T-helper 17 cell (primary cell): ENCODE measurements around the gene RASL12. TPM values are rescaled to one million over a fixed set of nuclear protein-coding genes. Genes with fewer than 3 reads are reported as not detected.

Experiments
- ATAC-seq: fragments of 150-1000 bp; cut with Tn5 transposase; 2 replicates; pipeline ENCODE4 v1.10.0; 2021; ENCODE audit warnings: mild to moderate bottlenecking, moderate library complexity
- DNase-seq, 3 donors: peaks; one replicate each; pipeline versions ENCODE4 v3.0.0 to v3.0.0-alpha.2; 2020 to 2021
- H3K9me3 ChIP-seq: one replicate; pipeline ENCODE4 v1.7.0; 2013; ENCODE audit warnings: low read length, mild to moderate bottlenecking; ENCODE audit not compliant: control insufficient read depth, poor library complexity, severe bottlenecking
- H3K27ac Mint-ChIP-seq: one replicate; pipeline ENCODE4 v1.8.0; 2022; ENCODE audit warnings: mild to moderate bottlenecking, moderate library complexity, mixed read lengths
- H3K27me3 Mint-ChIP-seq: one replicate; pipeline ENCODE4 v1.8.0; 2022; ENCODE audit warnings: mixed read lengths
- H3K36me3 Mint-ChIP-seq: one replicate; pipeline ENCODE4 v1.8.0; 2022; ENCODE audit warnings: low read depth, mixed read lengths
- H3K4me1 Mint-ChIP-seq: one replicate; pipeline ENCODE4 v1.8.0; 2022; ENCODE audit warnings: mild to moderate bottlenecking, mixed read lengths
- H3K4me3 Mint-ChIP-seq: one replicate; pipeline ENCODE4 v1.8.0; 2022; ENCODE audit warnings: mild to moderate bottlenecking, moderate library complexity, mixed read lengths
- total RNA-seq, 4 donors: library from RNA in 2 of 4; stranded (reverse) in 2 of 4; gene quantifications; one replicate each; pipeline ENCODE4 v1.2.3 and lab custom pipeline; 2022 to 2026

Gene RASL12
- total RNA-seq, 2 donors from 2014 or later: not detected

DNA sequence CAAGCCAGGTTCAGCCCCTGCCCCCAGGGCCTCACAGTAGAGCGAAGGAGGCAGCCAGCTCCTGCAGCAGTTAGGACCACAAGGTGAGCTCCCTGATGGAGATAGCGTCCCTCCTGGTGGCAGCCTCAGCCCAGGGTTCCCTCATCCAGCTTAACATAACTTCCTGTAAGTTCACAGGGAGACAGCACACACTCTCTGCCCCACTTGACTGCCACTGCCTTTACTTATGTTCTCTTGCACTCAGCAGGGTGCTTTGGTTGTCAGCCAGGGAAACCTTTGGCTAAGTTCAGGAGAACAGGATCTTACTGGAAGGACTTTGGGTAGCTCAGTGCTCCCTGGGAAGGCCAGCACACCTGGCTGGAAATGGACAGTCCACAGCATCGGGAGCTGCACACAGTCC is 19.6 kb upstream of the RASL12 start:
- ATAC-seq: no peak
- H3K27me3 Mint-ChIP-seq: peaks cover 25% of the 10 kb centered on the region
- peaks cover 4% of the 10 kb centered on the region for H3K36me3 Mint-ChIP-seq
- H3K9me3 ChIP-seq: no peaks in the 10 kb centered on the region
- peaks cover 11% of the 10 kb centered on the region for H3K4me1 Mint-ChIP-seq
- no peak for DNase-seq
- H3K27ac Mint-ChIP-seq: no peak overlapping the region
- no peak overlapping the region for H3K4me3 Mint-ChIP-seq

DNA sequence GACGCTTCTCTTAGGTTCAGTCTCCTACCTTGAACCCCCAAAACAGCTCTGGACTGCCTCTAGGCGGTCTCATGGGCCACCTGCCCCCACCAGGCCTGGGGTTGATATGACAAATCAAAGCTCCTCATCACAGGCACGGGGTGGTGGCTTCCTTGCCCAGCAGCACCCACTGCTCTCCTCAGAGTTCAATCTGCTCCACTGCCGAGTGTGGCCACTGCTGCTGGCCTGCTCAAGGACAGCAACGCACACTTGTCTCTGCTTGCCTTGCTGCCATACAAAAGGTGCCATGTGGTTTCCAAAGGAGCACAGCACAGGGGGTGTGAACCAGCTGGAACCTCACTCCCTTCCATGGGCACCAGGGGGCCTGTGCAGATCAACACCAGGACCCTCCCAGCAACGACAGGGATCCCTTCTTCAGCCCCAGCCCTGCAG is 18.9 kb upstream of the RASL12 start:
- H3K27ac Mint-ChIP-seq: no peak overlapping the region
- H3K4me3 Mint-ChIP-seq: no peak overlapping the region
- H3K4me1 Mint-ChIP-seq: peaks cover 14% of the 10 kb centered on the region
- H3K27me3 Mint-ChIP-seq: peaks cover 30% of the 10 kb centered on the region
- peaks cover 4% of the 10 kb centered on the region for H3K36me3 Mint-ChIP-seq
- ATAC-seq (no peak), DNase-seq (no peak)
- no peaks in the 10 kb centered on the region for H3K9me3 ChIP-seq

DNA sequence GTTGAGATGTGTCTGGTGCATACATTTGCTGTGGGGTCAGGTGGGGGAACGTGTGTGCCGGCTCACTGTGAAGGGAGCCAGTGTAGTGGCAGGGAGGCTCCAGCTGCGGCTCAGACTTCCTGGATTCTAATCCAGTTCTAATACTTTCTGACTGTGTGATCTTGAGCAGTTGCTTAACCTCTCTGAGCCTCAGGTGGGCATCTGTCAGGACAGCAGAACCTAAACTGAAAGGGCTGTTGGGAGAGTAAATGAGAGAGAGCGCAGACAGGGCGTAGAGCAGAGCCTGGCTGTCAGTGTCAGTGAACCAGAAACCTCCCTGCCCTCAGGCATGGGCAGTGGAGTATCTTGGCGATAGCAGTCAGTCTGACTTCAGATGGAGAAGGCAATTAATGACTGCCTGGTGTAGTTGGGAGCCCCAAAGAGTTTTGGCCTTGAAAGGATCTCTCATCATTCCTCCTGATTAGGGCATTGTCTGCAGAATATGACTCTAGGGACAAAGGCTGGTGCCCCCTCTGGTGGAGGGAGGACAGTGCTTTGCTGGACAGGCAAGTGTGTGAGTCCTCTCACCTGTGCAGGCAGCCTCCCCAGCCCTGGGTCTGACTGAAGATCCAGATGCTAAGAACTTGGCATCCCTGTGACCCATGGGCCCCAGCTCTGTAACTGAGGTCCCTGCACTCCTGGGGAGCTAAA is 18.3 kb upstream of the RASL12 start:
- Mint-ChIP-seq H3K27me3 (peaks cover 33% of the 10 kb centered on the region), H3K4me1 (peaks cover 14% of the 10 kb centered on the region), H3K27ac (no peak overlapping the region), H3K4me3 (no peak overlapping the region), H3K36me3 (peaks cover 4% of the 10 kb centered on the region)
- DNase-seq (no peak), ATAC-seq (no peak)
- H3K9me3 ChIP-seq: no peaks in the 10 kb centered on the region

DNA sequence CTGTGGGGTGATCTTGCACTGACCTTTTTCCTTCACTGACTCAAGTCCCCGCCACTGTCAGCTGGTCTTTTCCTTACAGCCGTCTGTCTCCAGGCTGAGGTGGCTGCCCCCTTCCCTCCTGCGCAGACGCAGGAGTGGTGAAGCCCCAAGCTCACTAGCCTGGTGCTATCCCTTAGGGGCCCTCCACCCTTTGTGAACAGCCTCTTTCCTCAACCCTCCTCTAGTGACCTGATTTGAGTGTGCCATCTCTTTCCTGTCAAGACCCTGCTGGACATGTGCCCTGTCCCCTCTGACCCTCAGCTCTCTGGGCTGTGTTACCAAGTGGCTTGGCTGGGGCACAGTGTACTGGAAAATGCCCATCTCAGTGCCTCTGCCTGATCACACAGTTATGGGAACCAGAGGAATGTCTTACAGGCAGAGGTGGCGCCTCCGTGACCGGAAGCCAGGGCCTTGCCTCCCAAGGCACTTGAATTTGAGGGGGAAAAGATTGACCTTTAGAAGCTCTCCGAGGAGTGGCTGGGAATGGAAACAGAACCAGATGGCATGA is 17.5 kb upstream of the RASL12 start:
- H3K27me3 Mint-ChIP-seq: peaks cover 33% of the 10 kb centered on the region
- no peak for DNase-seq
- no peaks in the 10 kb centered on the region for H3K9me3 ChIP-seq
- H3K36me3 Mint-ChIP-seq: peaks cover 4% of the 10 kb centered on the region
- H3K4me3 Mint-ChIP-seq: no peak overlapping the region
- H3K4me1 Mint-ChIP-seq: peaks cover 14% of the 10 kb centered on the region
- no peak for ATAC-seq
- H3K27ac Mint-ChIP-seq: no peak overlapping the region

DNA sequence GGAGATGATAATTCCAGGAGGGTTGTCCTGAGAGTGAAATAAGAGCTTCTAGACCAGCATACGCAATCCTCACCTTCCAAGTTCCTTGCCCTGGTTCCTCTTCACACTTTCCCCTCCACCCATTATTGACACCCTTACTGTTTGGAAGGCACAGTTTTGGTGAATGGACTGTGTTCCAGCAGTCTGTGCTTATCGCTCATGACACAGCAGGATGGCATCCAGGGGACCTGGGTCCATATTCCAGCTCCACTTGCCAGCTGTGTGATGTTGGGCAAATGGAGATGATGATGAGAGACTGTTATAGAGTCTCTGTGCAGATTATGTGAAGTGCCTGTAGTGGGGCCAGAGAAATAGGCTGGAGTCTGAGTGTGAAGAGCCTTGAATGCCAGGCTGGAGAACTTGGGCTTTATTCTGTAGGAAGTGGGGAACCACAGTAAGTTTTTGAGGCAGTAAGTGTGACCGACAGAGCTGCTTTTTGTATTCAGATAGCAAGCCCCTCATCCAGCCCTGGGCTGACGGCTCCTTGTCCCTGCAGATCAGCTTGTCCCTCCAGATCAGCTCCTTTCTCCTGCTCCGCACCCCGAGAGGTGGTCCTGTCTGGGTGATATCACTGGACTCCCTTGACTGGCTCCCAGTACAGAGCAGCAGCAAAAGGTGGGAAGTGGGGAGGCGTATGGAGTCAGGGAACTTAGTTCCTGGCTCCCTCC is 16.9 kb upstream of the RASL12 start:
- ATAC-seq (no peak), DNase-seq (no peak)
- peaks cover 14% of the 10 kb centered on the region for H3K4me1 Mint-ChIP-seq
- H3K27me3 Mint-ChIP-seq: peaks cover 33% of the 10 kb centered on the region
- H3K9me3 ChIP-seq: no peaks in the 10 kb centered on the region
- no peak overlapping the region for H3K4me3 Mint-ChIP-seq
- H3K36me3 Mint-ChIP-seq: peaks cover 4% of the 10 kb centered on the region
- H3K27ac Mint-ChIP-seq: no peak overlapping the region

DNA sequence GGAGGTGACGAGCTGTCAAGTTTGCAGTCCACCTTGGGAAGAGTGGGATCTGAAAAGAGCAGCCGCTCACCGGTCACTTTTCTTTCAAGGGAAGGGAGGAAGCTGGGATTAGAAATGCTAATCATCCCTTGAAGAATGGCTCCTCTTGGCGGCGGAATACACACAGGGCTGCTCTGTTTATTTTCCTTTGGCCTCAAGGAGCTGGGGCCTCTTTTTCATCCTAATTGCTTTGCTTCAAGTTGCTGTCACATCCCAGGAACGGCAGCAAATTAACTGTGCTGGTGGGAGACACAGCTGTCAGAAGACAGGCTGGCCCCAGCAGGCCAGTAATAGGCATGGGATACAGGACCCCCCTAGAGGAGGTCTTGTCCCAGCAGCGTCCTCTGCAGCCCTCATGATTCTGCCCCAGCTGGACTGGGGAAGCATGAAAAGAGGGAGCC is 15.5 kb upstream of the RASL12 start:
- no peak overlapping the region for H3K27ac Mint-ChIP-seq
- H3K4me3 Mint-ChIP-seq: no peak overlapping the region
- H3K27me3 Mint-ChIP-seq: peaks cover 45% of the 10 kb centered on the region
- H3K9me3 ChIP-seq: no peaks in the 10 kb centered on the region
- peaks cover 16% of the 10 kb centered on the region for H3K4me1 Mint-ChIP-seq
- peaks cover 4% of the 10 kb centered on the region for H3K36me3 Mint-ChIP-seq
- DNase-seq (no peak), ATAC-seq (no peak)

DNA sequence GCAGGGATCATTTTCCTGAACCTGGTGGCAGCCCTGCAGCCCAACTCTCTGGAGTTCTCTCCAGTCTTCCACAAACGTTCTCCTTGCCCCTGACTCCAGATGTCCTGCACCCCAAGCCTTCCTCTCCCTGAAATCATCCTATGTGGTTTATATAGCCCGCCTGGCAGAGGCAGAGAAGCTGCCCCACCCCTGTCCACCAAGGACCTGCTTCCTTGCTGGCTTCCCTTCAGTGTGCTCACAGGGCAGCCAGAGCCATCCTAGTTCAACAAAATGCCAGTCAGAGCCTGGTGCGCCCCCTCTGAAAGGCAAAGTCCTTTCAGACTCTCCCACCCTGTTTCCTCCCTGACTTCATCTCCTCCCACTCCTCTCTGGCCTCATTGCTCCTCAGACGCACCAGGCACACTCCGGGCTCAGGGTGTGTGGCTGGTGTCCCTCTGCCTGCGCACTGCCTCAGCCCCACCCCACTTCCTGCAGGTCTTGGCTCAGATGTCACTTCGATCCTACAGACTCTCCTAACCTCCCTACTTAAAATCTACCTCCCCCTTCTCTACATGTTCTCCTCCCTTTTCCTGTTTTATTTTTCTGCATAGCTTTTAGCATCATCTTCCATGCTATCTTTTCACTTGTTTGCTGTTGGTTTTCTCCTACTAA is 14.6 kb upstream of the RASL12 start:
- H3K27me3 Mint-ChIP-seq: peaks cover 54% of the 10 kb centered on the region
- no peak for DNase-seq
- H3K27ac Mint-ChIP-seq: peak overlapping the region; percentile 74
- no peaks in the 10 kb centered on the region for H3K9me3 ChIP-seq
- peaks cover 6% of the 10 kb centered on the region for H3K36me3 Mint-ChIP-seq
- peak overlapping the region; percentile 21 for H3K4me3 Mint-ChIP-seq
- peak; percentile 50 for ATAC-seq
- H3K4me1 Mint-ChIP-seq: peaks cover 14% of the 10 kb centered on the region

DNA sequence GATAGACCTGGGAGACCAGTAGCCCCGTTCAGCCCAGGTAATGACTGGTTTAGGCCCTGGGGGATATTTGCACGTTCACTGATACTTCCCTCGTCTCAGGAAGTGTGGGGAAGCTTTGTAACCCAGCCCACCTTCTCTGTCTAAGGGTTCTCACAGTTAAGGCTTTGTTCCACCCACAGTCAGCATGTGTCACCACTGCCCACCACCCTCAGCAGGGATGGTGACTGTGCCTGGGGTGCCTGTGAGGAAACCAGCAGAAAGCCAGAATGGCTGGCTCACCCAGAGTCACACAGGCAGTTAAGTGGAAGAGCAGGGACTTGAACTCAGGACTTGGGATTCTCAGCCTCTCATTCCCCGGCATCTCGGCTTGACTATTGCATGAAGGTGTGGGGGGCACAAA is 14.0 kb upstream of the RASL12 start:
- Mint-ChIP-seq H3K36me3 (peaks cover 6% of the 10 kb centered on the region), H3K4me1 (peaks cover 13% of the 10 kb centered on the region), H3K27ac (no peak overlapping the region), H3K4me3 (no peak overlapping the region), H3K27me3 (peaks cover 54% of the 10 kb centered on the region)
- DNase-seq (no peak), ATAC-seq (no peak)
- H3K9me3 ChIP-seq: no peaks in the 10 kb centered on the region

DNA sequence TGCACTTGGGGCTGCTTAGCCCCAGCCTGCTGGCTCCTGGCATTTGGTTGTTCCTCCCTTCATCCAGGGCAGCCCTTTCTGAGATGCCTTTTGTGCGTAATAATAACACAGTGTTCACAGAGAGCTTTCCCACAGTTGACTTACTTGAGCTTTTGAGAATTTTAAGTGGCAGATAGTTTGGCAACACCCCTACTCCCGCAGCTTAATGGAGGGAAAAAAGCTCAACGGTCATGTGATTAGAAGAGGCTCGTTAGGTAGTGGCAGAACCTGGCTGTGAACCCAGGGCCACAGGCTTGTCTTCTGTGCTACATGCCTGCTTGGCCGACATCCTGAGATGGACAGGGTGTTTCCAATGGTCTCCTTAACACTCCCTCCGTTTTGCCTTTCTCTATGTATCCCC is 13.5 kb upstream of the RASL12 start:
- ATAC-seq (no peak), DNase-seq (no peak)
- Mint-ChIP-seq H3K4me1 (peaks cover 13% of the 10 kb centered on the region), H3K36me3 (peaks cover 6% of the 10 kb centered on the region), H3K27me3 (peaks cover 56% of the 10 kb centered on the region), H3K4me3 (no peak overlapping the region), H3K27ac (no peak overlapping the region)
- H3K9me3 ChIP-seq: no peaks in the 10 kb centered on the region

DNA sequence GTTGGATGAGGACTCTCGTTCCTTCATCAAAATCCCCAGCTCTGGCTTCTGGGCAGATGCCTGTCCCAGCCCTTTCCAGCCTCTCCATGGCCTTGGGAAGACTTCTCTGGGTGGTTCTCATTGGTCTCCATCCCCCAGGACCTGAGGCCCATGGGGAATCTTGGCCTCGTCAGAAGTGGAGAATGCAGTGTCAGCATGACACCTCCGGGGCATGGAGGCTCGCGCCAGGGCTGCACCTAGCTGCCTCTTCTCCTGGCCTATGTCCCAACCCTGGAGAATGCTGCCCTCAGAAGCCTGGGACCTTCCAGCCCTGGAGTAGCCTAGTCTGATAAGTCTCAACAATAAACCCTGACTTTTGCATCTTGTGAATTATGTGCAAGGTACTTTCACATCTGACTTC is 11.8 kb upstream of the RASL12 start:
- H3K27ac Mint-ChIP-seq: no peak overlapping the region
- DNase-seq (no peak), ATAC-seq (no peak)
- no peak overlapping the region for H3K4me3 Mint-ChIP-seq
- peaks cover 6% of the 10 kb centered on the region for H3K36me3 Mint-ChIP-seq
- peaks cover 56% of the 10 kb centered on the region for H3K27me3 Mint-ChIP-seq
- peaks cover 13% of the 10 kb centered on the region for H3K4me1 Mint-ChIP-seq
- no peaks in the 10 kb centered on the region for H3K9me3 ChIP-seq

DNA sequence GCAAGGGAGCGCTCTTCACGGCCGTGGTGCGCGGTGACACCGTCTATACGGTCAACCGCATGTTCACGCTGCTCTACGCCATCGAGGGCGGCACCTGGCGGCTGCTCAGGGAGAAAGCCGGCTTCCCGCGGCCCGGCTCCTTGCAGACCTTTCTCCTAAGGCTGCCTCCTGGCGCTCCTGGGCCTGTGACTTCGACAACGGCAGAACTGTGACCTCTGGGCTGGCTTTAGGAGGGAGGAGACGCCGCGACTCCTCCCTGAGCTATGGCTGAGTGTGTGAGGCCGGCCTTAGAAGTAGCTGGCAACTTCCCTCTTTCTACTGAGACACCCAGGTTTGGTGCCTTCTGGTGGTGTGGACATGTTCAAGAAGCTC is 10.2 kb upstream of the RASL12 start:
- Mint-ChIP-seq H3K4me3 (no peak overlapping the region), H3K4me1 (peaks cover 10% of the 10 kb centered on the region), H3K27ac (no peak overlapping the region), H3K36me3 (peaks cover 6% of the 10 kb centered on the region), H3K27me3 (peaks cover 40% of the 10 kb centered on the region)
- peak; percentile 74 for ATAC-seq
- no peaks in the 10 kb centered on the region for H3K9me3 ChIP-seq
- DNase-seq: peak; percentile 23 to 33 (median 27)

DNA sequence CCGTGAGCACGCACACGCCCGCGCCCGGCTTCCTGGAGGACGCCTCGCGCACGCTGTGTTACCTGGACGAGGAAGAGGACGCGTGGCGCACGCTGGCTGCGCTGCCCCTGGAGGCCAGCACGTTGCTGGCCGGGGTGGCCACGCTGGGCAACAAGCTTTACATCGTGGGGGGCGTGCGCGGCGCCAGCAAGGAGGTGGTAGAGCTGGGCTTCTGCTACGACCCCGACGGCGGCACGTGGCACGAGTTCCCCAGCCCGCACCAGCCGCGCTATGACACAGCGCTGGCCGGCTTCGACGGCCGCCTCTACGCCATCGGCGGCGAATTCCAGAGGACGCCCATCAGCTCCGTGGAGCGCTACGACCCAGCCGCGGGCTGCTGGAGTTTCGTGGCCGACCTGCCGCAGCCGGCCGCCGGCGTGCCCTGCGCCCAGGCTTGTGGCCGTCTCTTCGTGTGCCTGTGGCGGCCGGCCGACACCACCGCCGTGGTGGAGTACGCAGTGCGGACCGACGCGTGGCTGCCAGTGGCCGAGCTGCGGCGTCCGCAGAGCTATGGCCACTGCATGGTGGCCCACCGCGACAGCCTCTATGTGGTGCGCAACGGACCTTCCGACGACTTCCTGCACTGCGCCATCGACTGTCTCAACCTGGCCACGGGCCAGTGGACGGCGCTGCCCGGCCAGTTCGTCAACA is 9.6 kb upstream of the RASL12 start:
- H3K4me3 Mint-ChIP-seq: no peak overlapping the region
- H3K36me3 Mint-ChIP-seq: peaks cover 2% of the 10 kb centered on the region
- no peak overlapping the region for H3K27ac Mint-ChIP-seq
- H3K27me3 Mint-ChIP-seq: peaks cover 34% of the 10 kb centered on the region
- H3K4me1 Mint-ChIP-seq: peaks cover 5% of the 10 kb centered on the region
- ATAC-seq (no peak), DNase-seq (no peak)
- no peaks in the 10 kb centered on the region for H3K9me3 ChIP-seq
